HepG2 (cell line): ENCODE results near the gene IGF2BP1.

ENCODE experiments used
- FOXJ3 ChIP-seq: sonication (generic); formaldehyde crosslinking; IDR thresholded peaks from 2 replicates; pipeline ENCODE4 v1.4.0; 2020; ENCODE audit warnings: missing genetic modification reagents, mild to moderate bottlenecking, borderline replicate concordance
- NFE2L2 ChIP-seq: fragments of 150-350 bp; IDR thresholded peaks from 2 replicates; pipeline ENCODE4 v1.6.1; 2014; ENCODE audit warnings: low read length

GRCh38 chr17:48997827-48998586 lies 822 bp downstream of the IGF2BP1 start:
- TF ChIP-seq FOXJ3 (no peak), NFE2L2 (no peak)
